ENCODE measurements around the gene MAL. TPM values are rescaled to one million over a fixed set of nuclear protein-coding genes. Genes with fewer than 3 reads are reported as not detected.

The MAL gene
- total and polyA plus RNA-seq, 2 of the 8 experiments (the other 6 are each of a cell fraction or from before 2014, with no cell fraction given), result not detected

- WGBS, 2 experiments (ENCODE audit: extremely low coverage in 1 of 2, insufficient coverage in 1 of 2, insufficient read length in 1 of 2, insufficient replicate concordance in 2 of 2, low coverage in 1 of 2, low lambda C conversion rate in 2 of 2, missing lambda C conversion rate in 1 of 2), result 90% methylated on average over 1 of the region's 1 CpG; no CpG with 5 or more reads in 1 of the 2 experiments
- TF ChIP-seq KDM5A (IDR thresholded peaks at IDR 0.05; ENCODE audit: low read length) (no peak), ATF2 (IDR thresholded peaks at IDR 0.05; ENCODE audit: low read length) (no peak), POLR2AphosphoS5 (IDR thresholded peaks at IDR 0.05; ENCODE audit: low read depth, low read length) (no peak), HDAC2 (IDR thresholded peaks at IDR 0.05; ENCODE audit: borderline replicate concordance in 1 of 2, low read depth in 2 of 2, low read length in 2 of 2) (no peak), KDM1A (IDR thresholded peaks at IDR 0.05; ENCODE audit: borderline replicate concordance, low read length) (no peak), FOSL1 (IDR thresholded peaks at IDR 0.05; ENCODE audit: insufficient read depth, low read depth, low read length) (no peak), RXRA (IDR thresholded peaks at IDR 0.05; ENCODE audit: insufficient read depth, low read depth, low read length) (no peak), SIN3A (conservative IDR thresholded peaks at IDR 0.05 in 1 of 2, IDR thresholded peaks at IDR 0.05 in 1 of 2; ENCODE audit: low read depth in 1 of 2, low read length in 2 of 2) (no peak), RAD21 (IDR thresholded peaks at IDR 0.05 in 1 of 2, conservative IDR thresholded peaks at IDR 0.05 in 1 of 2; ENCODE audit: low read depth in 2 of 2, low read length in 2 of 2) (no peak), NRF1 (IDR thresholded peaks at IDR 0.05; ENCODE audit: low read depth, low read length) (no peak), SUZ12 (IDR thresholded peaks at IDR 0.05; ENCODE audit: low read length) (no peak)
Observed at GRCh38 chr2:95061119-95061512, 35.6 kb downstream of the MAL start.

More at GRCh38 chr2:95061119-95061512, 35.6 kb downstream of the MAL start:
- Histone ChIP-seq H2AK5ac (ENCODE audit: low read depth, low read length) (no peak overlapping the region), H3K36me3 (ENCODE audit: control insufficient read depth in 2 of 4, insufficient read depth in 4 of 4, low read length in 3 of 4) (no peaks in the 10 kb centered on the region), H3K14ac (ENCODE audit: insufficient read length) (no peak overlapping the region), H2AFZ (ENCODE audit: low read length) (no peak overlapping the region), H2BK5ac (ENCODE audit: low read depth, low read length) (no peak overlapping the region), H3K9me3 (ENCODE audit: insufficient read depth in 2 of 2, low read depth in 1 of 2, low read length in 1 of 2) (peaks cover 67 to 81% of the 10 kb centered on the region in 2 experiments), H4K5ac (ENCODE audit: insufficient read length, low read depth, low read length) (no peak overlapping the region), H2BK120ac (replicated peaks; ENCODE audit: low read depth, low read length) (no peak overlapping the region), H3K4ac (replicated peaks; ENCODE audit: insufficient read length, low read depth, low read length) (no peak overlapping the region), H3K27me3 (replicated peaks in 1 of 4; ENCODE audit: control insufficient read depth in 3 of 4, extremely low read depth in 1 of 4, insufficient read depth in 3 of 4, low read length in 3 of 4) (no peaks in the 10 kb centered on the region), H2BK20ac (ENCODE audit: low read length) (no peak overlapping the region), H3K4me3 (ENCODE audit: extremely low read depth in 1 of 4, insufficient read depth in 2 of 4, low read depth in 3 of 4, low read length in 4 of 4) (no peak overlapping the region), H3K23me2 (ENCODE audit: low read depth, low read length) (no peaks in the 10 kb centered on the region), H4K91ac (replicated peaks; ENCODE audit: insufficient read length, low read length) (no peak overlapping the region), H3K27ac (ENCODE audit: low read depth, low read length) (no peak overlapping the region), H2BK15ac (ENCODE audit: low read length) (no peak overlapping the region), H4K20me1 (replicated peaks in 1 of 2; ENCODE audit: control insufficient read depth in 1 of 2, insufficient read depth in 2 of 2, low read length in 2 of 2) (no peaks in the 10 kb centered on the region), H3K9ac (replicated peaks in 1 of 4; ENCODE audit: extremely low read depth in 1 of 4, low read depth in 3 of 4, low read length in 3 of 4) (no peak overlapping the region), H3K4me1 (replicated peaks in 1 of 4; ENCODE audit: control insufficient read depth in 3 of 4, insufficient read depth in 4 of 4, low read length in 3 of 4) (peaks cover 0 to 5% (median 0%) of the 10 kb centered on the region in 4 experiments; a peak in 1 of 7 replicates), H3K23ac (ENCODE audit: insufficient read length) (no peak overlapping the region), H3K79me1 (ENCODE audit: low read depth, low read length) (no peaks in the 10 kb centered on the region), H3K18ac (ENCODE audit: extremely low read depth, low read length) (no peak overlapping the region), H2BK12ac (ENCODE audit: low read depth, low read length) (no peak overlapping the region), H3K79me2 (ENCODE audit: control insufficient read depth in 1 of 2, insufficient read depth in 2 of 2, low read length in 2 of 2) (no peaks in the 10 kb centered on the region), H4K8ac (ENCODE audit: extremely low read depth, insufficient read depth, low read length) (no peak overlapping the region), H3K4me2 (ENCODE audit: insufficient read depth in 1 of 2, low read depth in 2 of 2, low read length in 2 of 2) (no peak overlapping the region), H3K56ac (replicated peaks; ENCODE audit: insufficient read length, low read depth, low read length) (no peak overlapping the region)
- no peak for FAIRE-seq
- DNase-seq (ENCODE audit: low read depth in 1 of 2, low spot score in 2 of 2), result no peak
- CTCF ChIA-PET (ENCODE audit: partially characterized antibody), result interaction anchor here (0.9 kb wide), 1 partner anchor 17 kb away, joined by 3 read pairs; no protein-coding TSS in a partner anchor
- POLR2A ChIA-PET (ENCODE audit: partially characterized antibody), result no interaction called here

Measured in H1 (cell line).